ENCODE measurements around the gene PNPLA3. TPM values are rescaled to one million over a fixed set of nuclear protein-coding genes. Genes with fewer than 3 reads are reported as not detected.

Gene PNPLA3
- total RNA-seq, 8 experiments from 2014 or later: 1.1 to 16.9 (median 3.0) TPM

DNA sequence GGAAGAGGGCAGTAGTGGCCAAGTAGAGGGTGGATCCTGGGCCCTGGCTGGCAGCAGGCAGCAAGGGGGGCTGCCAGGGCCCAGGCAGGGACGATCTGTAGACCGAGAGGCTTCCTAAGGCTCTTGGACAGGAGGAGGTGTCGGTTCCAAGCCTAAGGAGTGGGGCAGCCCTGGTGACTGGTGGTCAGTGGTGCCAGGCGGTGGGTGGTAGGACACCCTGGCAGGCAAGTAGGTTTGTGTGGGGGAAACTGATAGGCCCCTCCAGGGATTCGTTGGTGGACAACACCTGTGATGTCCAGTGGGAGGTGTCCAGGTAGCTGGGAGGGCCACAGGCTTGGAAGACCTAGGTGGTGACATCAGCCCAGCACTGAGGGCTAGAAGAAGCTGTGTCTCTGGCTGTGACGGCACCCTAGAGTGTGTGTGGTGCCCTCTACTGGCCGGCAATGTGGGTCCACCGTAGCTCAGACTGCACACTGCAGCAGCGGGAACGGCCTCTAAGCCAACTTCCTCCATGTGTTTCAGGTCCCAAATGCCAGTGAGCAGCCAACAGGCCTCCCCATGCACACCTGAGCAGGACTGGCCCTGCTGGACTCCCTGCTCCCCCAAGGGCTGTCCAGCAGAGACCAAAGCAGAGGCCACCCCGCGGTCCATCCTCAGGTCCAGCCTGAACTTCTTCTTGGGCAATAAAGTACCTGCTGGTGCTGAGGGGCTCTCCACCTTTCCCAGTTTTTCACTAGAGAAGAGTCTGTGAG lies 22.2 kb downstream of the PNPLA3 start:
- Histone ChIP-seq H3K27ac (no peak overlapping the region), H3K4me1 (replicated peaks in 1 of 2) (peaks cover 11 to 20% of the 10 kb centered on the region in 2 donors), H3K4me3 (no peak overlapping the region)
- peak; percentile 74 to 97 (median 92) for ATAC-seq (replicated peaks in 6 of 8)
- WGBS, 10 experiments: 10 to 100% (median 77%) methylated on average over 1 to 4 of the region's 12 CpGs; no CpG with 5 or more reads in 4 of the 10 experiments
- in situ Hi-C loops (cut with MboI; ENCODE audit: low pct_unique_long_range_greater_than_20kb in 2 of 9, low sequenced_read_pairs in 9 of 9, unreplicated experiment in 9 of 9): no loop called here

DNA sequence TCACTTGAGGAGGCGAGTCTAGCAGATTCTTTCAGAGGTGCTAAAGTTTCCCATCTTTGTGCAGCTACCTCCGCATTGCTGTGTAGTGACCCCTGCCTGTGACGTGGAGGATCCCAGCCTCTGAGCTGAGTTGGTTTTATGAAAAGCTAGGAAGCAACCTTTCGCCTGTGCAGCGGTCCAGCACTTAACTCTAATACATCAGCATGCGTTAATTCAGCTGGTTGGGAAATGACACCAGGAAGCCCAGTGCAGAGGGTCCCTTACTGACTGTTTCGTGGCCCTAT lies 22.7 kb downstream of the PNPLA3 start:
- Histone ChIP-seq H3K4me1 (replicated peaks in 1 of 2) (peaks cover 11 to 20% of the 10 kb centered on the region in 2 donors), H3K27ac (no peak overlapping the region), H3K4me3 (no peak overlapping the region)
- WGBS, 10 experiments: 80 to 100% (median 100%) methylated on average over 1 to 5 of the region's 7 CpGs; no CpG with 5 or more reads in 6 of the 10 experiments
- in situ Hi-C loops (cut with MboI; ENCODE audit: low pct_unique_long_range_greater_than_20kb in 2 of 9, low sequenced_read_pairs in 9 of 9, unreplicated experiment in 9 of 9): no loop called here
- peak; percentile 27 to 79 (median 68) for ATAC-seq (replicated peaks in 6 of 8)

DNA sequence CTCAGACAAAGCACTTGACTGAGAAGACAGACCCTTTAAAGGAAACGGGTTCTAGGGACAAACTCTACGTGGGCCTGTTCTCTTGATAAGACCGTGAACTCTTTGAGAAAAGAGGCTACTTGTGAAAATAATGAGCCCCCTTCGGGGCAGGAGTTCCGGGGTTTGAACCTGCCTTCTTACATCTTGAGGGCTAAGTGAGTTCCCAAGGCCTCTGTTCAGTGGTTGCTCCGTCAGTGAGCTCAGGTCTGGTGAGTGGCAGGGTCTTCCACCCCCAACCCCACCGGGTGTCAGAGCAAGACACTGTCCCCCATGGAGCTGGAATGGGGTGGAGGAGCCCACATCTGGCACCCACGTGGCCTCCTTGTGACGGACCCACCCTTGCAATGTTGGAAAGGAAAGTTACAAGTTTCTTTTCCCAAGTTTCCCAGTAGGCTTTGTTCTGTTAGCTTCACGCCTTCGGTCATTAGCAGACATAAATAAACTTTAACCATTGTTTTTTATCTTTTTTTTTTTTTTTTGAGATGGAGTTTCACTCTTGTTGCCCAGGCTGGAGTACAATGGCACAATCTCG lies 25.3 kb downstream of the PNPLA3 start:
- peak in 3 of 8 experiments; percentile 33 to 55 (median 47) for ATAC-seq (replicated peaks in 6 of 8)
- Histone ChIP-seq H3K4me1 (replicated peaks in 1 of 2) (peaks cover 15 to 29% of the 10 kb centered on the region in 2 donors), H3K4me3 (no peak overlapping the region), H3K27ac (no peak overlapping the region)
- WGBS, 10 experiments: 28 to 97% (median 83%) methylated on average over 2 to 7 of the region's 12 CpGs; no CpG with 5 or more reads in 1 of the 10 experiments
- in situ Hi-C loops (cut with MboI; ENCODE audit: low pct_unique_long_range_greater_than_20kb in 2 of 9, low sequenced_read_pairs in 9 of 9, unreplicated experiment in 9 of 9): no loop called here

DNA sequence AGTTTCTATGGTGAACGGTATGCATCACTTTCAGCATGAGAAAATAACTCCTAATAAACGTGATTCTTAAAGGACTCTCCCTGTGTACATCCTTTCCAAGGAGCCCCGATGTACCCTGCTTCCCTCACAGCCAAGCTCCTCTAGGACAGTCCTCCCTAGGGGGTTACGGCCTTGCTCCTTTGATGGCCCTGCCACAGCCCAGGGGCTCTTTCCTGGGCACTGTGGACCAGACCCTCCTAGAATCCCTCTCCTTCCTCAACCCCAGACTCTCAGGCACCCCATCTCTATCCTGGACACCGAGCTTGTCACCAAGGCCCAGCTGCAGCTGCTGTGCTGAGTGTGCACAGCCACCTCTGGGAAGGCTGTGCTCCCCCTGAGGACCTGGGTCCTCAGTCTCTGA lies 27.8 kb downstream of the PNPLA3 start:
- Histone ChIP-seq H3K4me3 (no peak overlapping the region), H3K27ac (no peak overlapping the region), H3K4me1 (replicated peaks in 1 of 2) (peaks cover 24 to 37% of the 10 kb centered on the region in 2 donors)
- 8 to 93% (median 80%) methylated on average over 1 to 4 of the region's 5 CpGs; no CpG with 5 or more reads in 3 of the 10 experiments for WGBS, 10 experiments
- in situ Hi-C loops (cut with MboI; ENCODE audit: low pct_unique_long_range_greater_than_20kb in 2 of 9, low sequenced_read_pairs in 9 of 9, unreplicated experiment in 9 of 9): no loop called here
- no peak for ATAC-seq (replicated peaks in 6 of 8)

DNA sequence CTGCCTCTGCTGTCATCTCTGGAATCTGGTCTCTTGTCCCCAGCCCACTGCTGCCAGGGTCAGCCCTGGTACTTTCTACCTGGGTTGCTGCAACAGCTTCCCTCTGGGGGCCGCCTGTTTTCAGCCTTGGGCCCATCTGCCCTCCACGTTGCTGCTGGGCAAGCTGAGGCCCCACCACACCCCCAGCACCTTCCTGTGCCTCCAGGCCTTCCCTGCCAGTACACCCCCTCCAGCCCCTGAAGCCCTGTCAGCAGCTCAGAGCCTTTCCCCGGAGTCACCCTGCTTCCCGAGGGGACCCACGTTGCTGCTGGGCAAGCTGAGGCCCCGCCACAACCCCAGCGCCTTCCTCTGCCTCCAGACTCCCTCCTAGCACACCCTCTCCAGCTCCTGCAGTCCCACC lies 28.4 kb downstream of the PNPLA3 start:
- WGBS, 10 experiments: 0 to 33% methylated on average over 1 of the region's 7 CpGs; no CpG with 5 or more reads in 8 of the 10 experiments
- in situ Hi-C loops (cut with MboI; ENCODE audit: low pct_unique_long_range_greater_than_20kb in 2 of 9, low sequenced_read_pairs in 9 of 9, unreplicated experiment in 9 of 9): no loop called here
- no peak for ATAC-seq (replicated peaks in 6 of 8)
- Histone ChIP-seq H3K27ac (no peak overlapping the region), H3K4me1 (replicated peaks in 1 of 2) (peaks cover 29 to 37% of the 10 kb centered on the region in 2 donors), H3K4me3 (no peak overlapping the region)

DNA sequence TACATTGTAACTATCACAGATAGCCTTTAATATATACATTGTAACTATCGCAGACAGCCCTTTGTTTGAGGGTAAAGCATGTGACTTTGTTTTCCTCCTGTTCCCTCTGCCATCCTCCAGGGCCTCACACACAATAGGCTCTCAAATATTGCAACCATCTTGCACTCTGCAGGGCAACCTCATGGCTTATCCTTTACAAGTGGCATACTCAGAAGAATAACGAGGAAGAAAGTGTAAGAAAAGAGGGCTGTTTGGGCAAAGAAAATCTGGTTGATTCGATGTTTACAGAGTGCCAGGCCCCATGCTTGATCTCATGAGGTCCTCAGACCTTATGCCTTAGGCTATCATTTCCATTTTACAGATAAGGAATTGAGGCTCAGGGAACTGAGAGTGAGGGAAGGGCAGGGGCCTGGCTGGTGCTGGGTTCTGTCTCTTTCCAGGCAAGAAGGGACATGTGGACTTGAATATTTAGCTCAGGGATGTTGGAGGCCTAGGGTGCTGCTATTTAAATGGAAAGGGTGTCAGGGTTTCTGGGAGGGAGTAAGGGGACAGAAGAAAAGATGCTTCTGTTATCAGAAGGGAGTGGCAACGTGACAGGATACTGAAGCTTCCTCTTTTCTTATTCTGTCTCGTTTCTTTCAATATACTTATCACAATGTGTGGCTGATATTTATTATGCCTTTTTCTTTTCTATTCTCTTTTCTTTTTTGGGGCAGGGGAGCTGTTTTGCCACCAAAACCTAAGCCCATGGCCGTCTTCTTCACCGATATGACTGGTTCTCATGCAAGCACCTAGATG lies 30.6 kb downstream of the PNPLA3 start:
- peak overlapping the region; percentile 74 to 98 (median 94) for H3K4me3 ChIP-seq
- peaks cover 20 to 24% of the 10 kb centered on the region in 2 donors for H3K4me1 ChIP-seq (replicated peaks in 1 of 2)
- 0 to 60% (median 29%) methylated on average over 1 to 7 of the region's 7 CpGs; no CpG with 5 or more reads in 1 of the 10 experiments for WGBS, 10 experiments
- in situ Hi-C loops (cut with MboI; ENCODE audit: low pct_unique_long_range_greater_than_20kb in 2 of 9, low sequenced_read_pairs in 9 of 9, unreplicated experiment in 9 of 9): no loop called here
- H3K27ac ChIP-seq: peak overlapping the region; percentile 88 to 97
- ATAC-seq (replicated peaks in 6 of 8): no peak

DNA sequence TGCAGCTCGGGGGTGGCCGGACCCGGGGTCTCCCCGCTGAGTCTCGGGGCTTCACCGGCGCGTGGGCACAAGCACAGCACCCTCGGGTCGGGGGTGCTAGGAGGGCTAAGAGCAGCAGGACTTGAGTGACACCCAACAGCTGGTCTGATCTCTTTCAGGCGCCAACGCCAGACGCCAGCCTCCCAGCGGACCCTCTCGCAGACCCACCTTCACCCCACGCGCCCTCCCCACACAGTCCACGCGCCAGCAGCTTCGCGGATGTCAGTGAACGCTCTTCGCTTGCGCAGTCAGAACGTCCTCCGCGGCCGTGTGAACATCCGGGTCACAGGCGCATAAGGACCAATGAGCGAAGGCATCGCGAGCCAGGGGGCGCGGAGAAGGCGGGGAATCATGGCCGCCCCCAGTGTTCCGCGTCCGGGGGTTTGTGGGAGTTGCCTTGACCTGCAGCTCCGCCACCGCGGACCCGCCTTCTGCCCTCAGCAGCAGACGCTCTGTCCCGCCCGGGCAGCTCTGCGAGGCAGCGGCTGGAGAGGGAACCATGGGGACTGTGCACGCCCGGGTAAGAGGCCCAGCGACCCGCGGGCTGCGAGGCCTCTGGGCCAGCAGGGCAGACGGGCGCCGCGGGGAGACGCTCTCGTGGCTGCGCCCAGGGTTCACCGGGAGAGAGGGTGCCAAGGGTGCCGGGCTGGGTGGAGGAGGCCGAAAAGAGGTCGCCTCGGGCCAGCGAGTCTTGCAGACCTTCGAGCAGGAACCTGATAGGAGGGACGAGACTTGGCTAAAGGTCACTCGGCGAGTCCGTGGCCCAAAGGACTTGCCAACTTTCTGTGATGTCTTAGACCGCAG lies 31.7 kb downstream of the PNPLA3 start, which contains the start of gene SAMM50:
Gene SAMM50 (plus strand): TSS at position 403 of the 843 bp plus-strand sequence. CDS start 136 bp downstream, at position 539.
- ATAC-seq (replicated peaks in 6 of 8): peak; percentile 92 to 97 (median 94)
- in situ Hi-C loops (cut with MboI; ENCODE audit: low pct_unique_long_range_greater_than_20kb in 2 of 9, low sequenced_read_pairs in 9 of 9, unreplicated experiment in 9 of 9): no loop called here
- 0 to 3% (median 0%) methylated on average over 2 to 30 of the region's 74 CpGs; no CpG with 5 or more reads in 2 of the 10 experiments for WGBS, 10 experiments
- Histone ChIP-seq H3K4me1 (replicated peaks in 1 of 2) (peaks cover 20 to 24% of the 10 kb centered on the region in 2 donors), H3K4me3 (peak within 1 kb of the TSS; percentile 74 to 98 (median 94)), H3K27ac (peak within 1 kb of the TSS; percentile 88 to 97)

DNA sequence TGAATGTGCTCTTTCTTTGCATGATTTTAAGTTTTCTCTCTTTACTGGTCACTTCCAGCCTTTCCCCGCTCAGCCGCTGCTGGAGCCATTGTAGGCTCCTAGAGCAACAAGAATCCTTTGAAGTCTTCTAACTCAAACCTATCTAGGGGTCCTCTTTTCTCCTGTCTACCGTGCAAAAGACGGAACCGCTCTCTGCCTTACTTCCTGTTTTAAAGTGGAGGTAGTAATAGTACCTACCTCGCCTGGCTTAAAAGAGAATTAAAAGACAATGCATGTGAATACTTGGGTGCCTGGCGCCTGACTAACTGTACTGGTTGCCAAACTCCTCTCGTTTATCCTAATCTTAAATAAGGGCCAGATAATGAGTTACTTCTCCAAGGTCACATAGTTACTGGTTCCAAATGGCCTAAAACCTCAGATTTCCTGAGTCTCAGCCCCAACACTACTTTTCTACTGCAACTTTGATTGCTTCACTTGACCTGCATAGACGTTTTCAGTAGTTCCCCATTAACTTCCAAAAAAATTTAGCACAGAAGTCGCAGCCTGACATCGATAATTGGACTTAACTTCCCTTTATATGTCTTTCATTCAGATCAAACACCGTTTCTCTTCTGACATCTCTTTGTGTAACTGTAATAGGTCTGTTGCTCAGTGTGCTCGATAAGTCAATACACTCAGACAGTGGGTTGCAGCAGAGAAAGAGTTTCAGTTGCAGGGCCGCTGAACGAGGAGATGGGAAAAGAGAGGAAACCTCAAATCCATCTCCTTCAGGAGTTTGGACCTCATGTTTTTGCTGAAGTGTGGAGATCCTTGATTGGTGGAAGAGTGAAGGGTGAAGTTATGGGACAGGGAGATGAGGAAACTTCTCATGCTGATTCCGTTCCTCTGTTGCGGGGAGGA lies 32.5 kb downstream of the PNPLA3 start:
- 20 to 95% (median 41%) methylated on average over 3 to 16 of the region's 17 CpGs for WGBS, 10 experiments
- peak overlapping the region; percentile 88 to 97 for H3K27ac ChIP-seq

DNA sequence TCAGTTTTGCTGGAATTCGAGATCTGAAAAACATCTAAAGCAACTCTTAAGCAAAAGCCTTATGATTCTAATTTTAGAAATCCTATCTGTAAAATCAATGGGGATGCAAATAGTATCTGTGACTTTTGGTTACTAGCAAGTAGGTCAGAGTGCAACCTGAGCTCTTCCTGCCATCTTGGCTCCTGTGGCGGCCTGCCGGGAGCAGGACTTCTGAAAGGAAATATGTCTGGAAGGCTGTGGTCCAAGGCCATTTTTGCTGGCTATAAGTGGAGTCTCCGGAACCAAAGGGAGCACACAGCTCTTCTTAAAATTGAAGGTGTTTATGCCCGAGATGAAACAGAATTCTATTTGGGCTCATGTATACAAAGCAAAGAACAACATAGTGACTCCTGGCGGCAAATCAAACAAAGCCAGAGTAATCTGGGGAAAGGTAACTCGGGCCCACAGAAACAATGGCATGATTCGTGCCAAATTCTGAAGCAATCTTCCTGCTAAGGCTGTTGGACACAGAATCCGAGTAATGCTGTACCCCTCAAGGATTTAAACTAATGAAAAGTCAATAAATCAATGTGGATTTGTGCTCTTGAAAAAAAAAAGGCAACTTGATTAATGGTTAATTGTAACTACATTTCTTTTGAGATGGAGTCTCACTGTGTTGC lies 33.3 kb downstream of the PNPLA3 start:
- no peak for ATAC-seq (replicated peaks in 6 of 8)
- Histone ChIP-seq H3K4me1 (replicated peaks in 1 of 2) (peaks cover 20 to 24% of the 10 kb centered on the region in 2 donors), H3K4me3 (no peak overlapping the region), H3K27ac (no peak overlapping the region)
- WGBS, 10 experiments: 72 to 100% (median 85%) methylated on average over 1 to 9 of the region's 9 CpGs; no CpG with 5 or more reads in 1 of the 10 experiments
- in situ Hi-C loops (cut with MboI; ENCODE audit: low pct_unique_long_range_greater_than_20kb in 2 of 9, low sequenced_read_pairs in 9 of 9, unreplicated experiment in 9 of 9): no loop called here

More for the DNA sequence above, 32.5 kb downstream of the PNPLA3 start:
- ATAC-seq (replicated peaks in 6 of 8): no peak
- H3K4me1 ChIP-seq (replicated peaks in 1 of 2): peaks cover 20 to 24% of the 10 kb centered on the region in 2 donors
- in situ Hi-C loops (cut with MboI; ENCODE audit: low pct_unique_long_range_greater_than_20kb in 2 of 9, low sequenced_read_pairs in 9 of 9, unreplicated experiment in 9 of 9): no loop called here
- H3K4me3 ChIP-seq: peak overlapping the region; percentile 74 to 98 (median 94)

DNA sequence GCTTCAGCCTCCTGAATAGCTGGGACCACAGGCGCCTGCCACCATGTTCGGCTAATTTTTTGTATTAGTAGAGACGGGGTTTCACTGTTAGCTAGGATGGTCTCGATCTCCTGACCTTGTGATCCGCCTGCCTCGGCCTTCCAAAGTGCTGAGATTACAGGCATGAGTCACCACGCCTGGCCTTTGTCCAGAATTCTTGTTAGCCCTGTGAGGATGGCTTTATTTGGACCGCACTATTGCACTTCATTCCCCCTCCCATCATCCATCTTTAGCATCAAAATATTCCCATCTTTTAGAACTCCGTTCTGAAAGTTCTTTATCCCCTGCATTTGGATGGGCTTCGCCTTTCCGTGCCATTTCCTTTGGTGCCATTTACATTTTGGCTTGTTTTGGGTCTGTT lies 34.3 kb downstream of the PNPLA3 start:
- no peak overlapping the region for H3K27ac ChIP-seq
- no peak overlapping the region for H3K4me3 ChIP-seq
- ATAC-seq (replicated peaks in 6 of 8): no peak
- in situ Hi-C loops (cut with MboI; ENCODE audit: low pct_unique_long_range_greater_than_20kb in 2 of 9, low sequenced_read_pairs in 9 of 9, unreplicated experiment in 9 of 9): no loop called here
- peaks cover 20 to 24% of the 10 kb centered on the region in 2 donors for H3K4me1 ChIP-seq (replicated peaks in 1 of 2)
- 50 to 96% (median 82%) methylated on average over 2 to 9 of the region's 11 CpGs for WGBS, 10 experiments

DNA sequence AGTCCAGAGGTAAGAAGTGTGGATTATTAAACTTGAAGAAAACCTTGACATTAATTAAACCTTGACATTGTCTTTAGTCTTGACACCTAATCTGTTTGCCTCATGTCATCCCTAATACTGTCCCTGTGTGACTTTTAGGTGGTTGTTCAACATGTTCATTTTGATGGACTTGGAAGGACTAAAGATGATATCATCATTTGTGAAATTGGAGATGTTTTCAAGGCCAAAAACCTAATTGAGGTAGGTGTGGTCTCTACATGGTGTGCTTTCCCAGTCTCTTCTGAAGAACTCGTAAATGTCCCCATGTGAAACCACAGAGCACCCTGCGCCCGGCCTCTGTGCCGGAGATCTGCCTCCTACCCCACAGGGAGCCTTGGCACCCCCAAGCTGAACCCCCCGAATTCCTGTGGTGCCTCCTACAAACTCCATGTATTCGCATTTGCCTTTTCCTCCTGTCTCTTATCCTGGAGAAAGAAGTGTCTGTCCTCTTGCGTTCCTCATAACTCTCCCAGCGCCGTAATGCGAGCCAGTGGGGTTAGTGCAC lies 40.8 kb downstream of the PNPLA3 start:
- 88 to 100% (median 100%) methylated on average over 1 to 4 of the region's 10 CpGs; no CpG with 5 or more reads in 6 of the 10 experiments for WGBS, 10 experiments

More for the DNA sequence above, 40.8 kb downstream of the PNPLA3 start:
- Histone ChIP-seq H3K4me3 (no peak overlapping the region), H3K27ac (no peak overlapping the region), H3K4me1 (replicated peaks in 1 of 2) (no peaks in the 10 kb centered on the region)
- in situ Hi-C loops (cut with MboI; ENCODE audit: low pct_unique_long_range_greater_than_20kb in 2 of 9, low sequenced_read_pairs in 9 of 9, unreplicated experiment in 9 of 9): no loop called here
- peak in 1 of 8 experiments; percentile 48 for ATAC-seq (replicated peaks in 6 of 8)
